WTC11 (cell line): Measurements from ENCODE around the gene PNLIPRP1.

Source experiments
- ATF1 ChIP-seq: sonication (generic); formaldehyde crosslinking; IDR thresholded peaks from 2 replicates; pipeline ENCODE4 v1.8.1; 2023; ENCODE audit warnings: mild to moderate bottlenecking, moderate library complexity, missing genetic modification reagents
- CBFB ChIP-seq: sonication (generic); formaldehyde crosslinking; IDR thresholded peaks from 2 replicates; pipeline ENCODE4 v1.8.1; 2022; ENCODE audit warnings: mild to moderate bottlenecking, low read depth, missing genetic modification reagents
- CREB1 ChIP-seq: sonication (generic); formaldehyde crosslinking; IDR thresholded peaks from 2 replicates; pipeline ENCODE4 v1.8.0; 2023; ENCODE audit warnings: mild to moderate bottlenecking, missing genetic modification reagents
- FOXP1 ChIP-seq: sonication (generic); formaldehyde crosslinking; IDR thresholded peaks from 2 replicates; pipeline ENCODE4 v1.8.0; 2022; ENCODE audit warnings: missing genetic modification reagents, mild to moderate bottlenecking, moderate library complexity, borderline replicate concordance
- GTF2I ChIP-seq: fragments of 250-450 bp; sonication (Bioruptor Pico); conservative IDR thresholded peaks from 2 replicates; pipeline ENCODE4 v1.4.0; 2021; ENCODE audit warnings: mild to moderate bottlenecking
- NR1H2 ChIP-seq: sonication (generic); formaldehyde crosslinking; IDR thresholded peaks from 2 replicates; pipeline ENCODE4 v1.9.0; 2021; ENCODE audit warnings: mild to moderate bottlenecking, moderate library complexity, missing genetic modification reagents
- TCF7 ChIP-seq: sonication (generic); formaldehyde crosslinking; IDR thresholded peaks from 2 replicates; pipeline ENCODE4 v1.8.0; 2022; ENCODE audit warnings: mild to moderate bottlenecking, low read depth, missing genetic modification reagents, moderate library complexity
- ZNF232 ChIP-seq: sonication (generic); formaldehyde crosslinking; IDR thresholded peaks from 2 replicates; pipeline ENCODE4 v1.8.0; 2022; ENCODE audit warnings: mild to moderate bottlenecking, missing genetic modification reagents
- TF ChIP-seq, protein P1 (sequence below): fragments of 200-600 bp; IDR thresholded peaks from 2 replicates; pipeline ENCODE4 v1.8.0; 2022; ENCODE audit warnings: antibody characterized with exemption
- TF ChIP-seq, protein P2 (sequence below): sonication (generic); formaldehyde crosslinking; IDR thresholded peaks from 2 replicates; pipeline ENCODE4 v1.8.1; 2022; ENCODE audit warnings: low read depth, mild to moderate bottlenecking, moderate library complexity, missing genetic modification reagents, borderline replicate concordance
- TF ChIP-seq, protein P3 (sequence below): sonication (generic); formaldehyde crosslinking; IDR thresholded peaks from 2 replicates; pipeline ENCODE4 v1.8.1; 2022; ENCODE audit warnings: missing genetic modification reagents, borderline replicate concordance
- TF ChIP-seq, protein P4 (sequence below): sonication (generic); formaldehyde crosslinking; conservative IDR thresholded peaks from 2 replicates; pipeline ENCODE4 v1.8.1; 2022; ENCODE audit warnings: mild to moderate bottlenecking, missing genetic modification reagents

DNA sequence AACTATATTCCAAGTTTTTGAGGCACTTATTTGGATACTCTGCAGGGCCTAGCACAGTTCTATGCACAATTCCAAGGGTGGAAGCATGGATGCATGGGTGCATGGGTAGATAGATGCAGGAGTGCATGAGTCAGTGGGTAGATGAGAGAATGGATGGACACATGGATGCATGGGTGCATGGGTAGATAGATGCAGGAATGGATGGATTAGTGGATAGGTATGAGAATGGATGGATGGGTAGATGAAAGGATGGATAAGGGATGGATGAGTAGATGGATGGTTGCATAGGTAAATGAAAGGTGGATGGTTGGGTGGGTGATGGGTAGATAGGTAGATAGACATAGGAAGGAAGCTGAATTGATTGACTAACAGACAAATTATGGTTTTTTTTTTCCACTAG lies 45.6 kb downstream of the PNLIPRP1 start:
- TF ChIP-seq FOXP1 (no peak), CREB1 (no peak), GTF2I (no peak), NR1H2 (CRISPR knock-in tag) (no peak), TCF7 (CRISPR knock-in tag) (no peak), CBFB (CRISPR knock-in tag) (no peak), ZNF232 (CRISPR knock-in tag) (no peak), ATF1 (no peak)
- TF ChIP-seq, protein P1, sequence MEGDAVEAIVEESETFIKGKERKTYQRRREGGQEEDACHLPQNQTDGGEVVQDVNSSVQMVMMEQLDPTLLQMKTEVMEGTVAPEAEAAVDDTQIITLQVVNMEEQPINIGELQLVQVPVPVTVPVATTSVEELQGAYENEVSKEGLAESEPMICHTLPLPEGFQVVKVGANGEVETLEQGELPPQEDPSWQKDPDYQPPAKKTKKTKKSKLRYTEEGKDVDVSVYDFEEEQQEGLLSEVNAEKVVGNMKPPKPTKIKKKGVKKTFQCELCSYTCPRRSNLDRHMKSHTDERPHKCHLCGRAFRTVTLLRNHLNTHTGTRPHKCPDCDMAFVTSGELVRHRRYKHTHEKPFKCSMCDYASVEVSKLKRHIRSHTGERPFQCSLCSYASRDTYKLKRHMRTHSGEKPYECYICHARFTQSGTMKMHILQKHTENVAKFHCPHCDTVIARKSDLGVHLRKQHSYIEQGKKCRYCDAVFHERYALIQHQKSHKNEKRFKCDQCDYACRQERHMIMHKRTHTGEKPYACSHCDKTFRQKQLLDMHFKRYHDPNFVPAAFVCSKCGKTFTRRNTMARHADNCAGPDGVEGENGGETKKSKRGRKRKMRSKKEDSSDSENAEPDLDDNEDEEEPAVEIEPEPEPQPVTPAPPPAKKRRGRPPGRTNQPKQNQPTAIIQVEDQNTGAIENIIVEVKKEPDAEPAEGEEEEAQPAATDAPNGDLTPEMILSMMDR: no peak
- TF ChIP-seq, protein P2, sequence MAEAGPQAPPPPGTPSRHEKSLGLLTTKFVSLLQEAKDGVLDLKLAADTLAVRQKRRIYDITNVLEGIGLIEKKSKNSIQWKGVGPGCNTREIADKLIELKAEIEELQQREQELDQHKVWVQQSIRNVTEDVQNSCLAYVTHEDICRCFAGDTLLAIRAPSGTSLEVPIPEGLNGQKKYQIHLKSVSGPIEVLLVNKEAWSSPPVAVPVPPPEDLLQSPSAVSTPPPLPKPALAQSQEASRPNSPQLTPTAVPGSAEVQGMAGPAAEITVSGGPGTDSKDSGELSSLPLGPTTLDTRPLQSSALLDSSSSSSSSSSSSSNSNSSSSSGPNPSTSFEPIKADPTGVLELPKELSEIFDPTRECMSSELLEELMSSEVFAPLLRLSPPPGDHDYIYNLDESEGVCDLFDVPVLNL (CRISPR knock-in tag): no peak
- TF ChIP-seq, protein P3, sequence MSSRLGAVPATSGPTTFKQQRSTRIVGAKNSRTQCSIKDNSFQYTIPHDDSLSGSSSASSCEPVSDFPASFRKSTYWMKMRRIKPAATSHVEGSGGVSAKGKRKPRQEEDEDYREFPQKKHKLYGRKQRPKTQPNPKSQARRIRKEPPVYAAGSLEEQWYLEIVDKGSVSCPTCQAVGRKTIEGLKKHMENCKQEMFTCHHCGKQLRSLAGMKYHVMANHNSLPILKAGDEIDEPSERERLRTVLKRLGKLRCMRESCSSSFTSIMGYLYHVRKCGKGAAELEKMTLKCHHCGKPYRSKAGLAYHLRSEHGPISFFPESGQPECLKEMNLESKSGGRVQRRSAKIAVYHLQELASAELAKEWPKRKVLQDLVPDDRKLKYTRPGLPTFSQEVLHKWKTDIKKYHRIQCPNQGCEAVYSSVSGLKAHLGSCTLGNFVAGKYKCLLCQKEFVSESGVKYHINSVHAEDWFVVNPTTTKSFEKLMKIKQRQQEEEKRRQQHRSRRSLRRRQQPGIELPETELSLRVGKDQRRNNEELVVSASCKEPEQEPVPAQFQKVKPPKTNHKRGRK (CRISPR knock-in tag): no peak
- TF ChIP-seq, protein P4, sequence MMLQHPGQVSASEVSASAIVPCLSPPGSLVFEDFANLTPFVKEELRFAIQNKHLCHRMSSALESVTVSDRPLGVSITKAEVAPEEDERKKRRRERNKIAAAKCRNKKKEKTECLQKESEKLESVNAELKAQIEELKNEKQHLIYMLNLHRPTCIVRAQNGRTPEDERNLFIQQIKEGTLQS: no peak
